HG02973 (cell line): ENCODE results near the gene TMEM80.

Experiments
- ATAC-seq: cut with Tn5 transposase; IDR thresholded peaks from one replicate; pipeline ENCODE4 v1.9.1; 2021; ENCODE audit warnings: moderate library complexity; ENCODE audit not compliant: unreplicated experiment

The TMEM80 gene

GRCh38 chr11:742571-743201 lies 47.1 kb downstream of the TMEM80 start:
- ATAC-seq, result no peak

- no peak for ATAC-seq
Measured at GRCh38 chr11:745428-745827, 49.8 kb downstream of the TMEM80 start.

GRCh38 chr11:746289-747157 lies 50.9 kb downstream of the TMEM80 start:
- ATAC-seq, result peak; percentile 37

- ATAC-seq, result peak; percentile 78
Measured at GRCh38 chr11:747158-748006, 51.8 kb downstream of the TMEM80 start, which contains the start of gene TALDO1. Gene TALDO1, plus strand, starts transcription at chr11:747464. Its CDS starts 18 bp downstream, at chr11:747482.

- ATAC-seq, result no peak
Measured at GRCh38 chr11:748007-748359, 52.4 kb downstream of the TMEM80 start.

- ATAC-seq, result no peak
Measured at GRCh38 chr11:749731-750130, 54.1 kb downstream of the TMEM80 start.
